BLaER1 treated with 17β-estradiol and CSF1 and Interleukin-3, amounts not matched to agents 10 nM and 100 nM (cell line): ENCODE data around the gene LCE3A.
"Not testable (repeated sequence)": the region's sequence is repeated elsewhere in the genome, so short reads cannot be mapped to it uniquely, and the experiment has no call there.

Experiments used
- H3K27ac ChIP-seq, 11 experiments: shearing (Covaris generic); formaldehyde crosslinking; 2 replicates each; pipeline ENCODE4 v1.8.1; 2022
- H3K27me3 ChIP-seq, 11 experiments: shearing (Covaris generic); formaldehyde crosslinking; 2 replicates each; pipeline ENCODE4 v1.8.1; 2022
- H3K36me3 ChIP-seq, 11 experiments: shearing (Covaris generic); formaldehyde crosslinking; 2 replicates each; pipeline ENCODE4 v1.8.1; 2022
- H3K4me1 ChIP-seq, 10 experiments: shearing (Covaris generic); formaldehyde crosslinking; 2 replicates each; pipeline ENCODE4 v1.8.1; 2022
- H3K4me2 ChIP-seq, 11 experiments: shearing (Covaris generic); formaldehyde crosslinking; 2 replicates each; pipeline ENCODE4 v1.8.1; 2022
- H3K4me3 ChIP-seq, 10 experiments: shearing (Covaris generic); formaldehyde crosslinking; 2 replicates each; pipeline ENCODE4 v1.8.1; 2022
- H3K9ac ChIP-seq, 11 experiments: shearing (Covaris generic); formaldehyde crosslinking; 2 replicates each; pipeline ENCODE4 v1.8.1; 2022
- H3K9me3 ChIP-seq, 11 experiments: shearing (Covaris generic); formaldehyde crosslinking; replicated peaks in 1 of 11; 2 replicates each; pipeline ENCODE4 v1.8.1; 2022
- H4K20me1 ChIP-seq, 11 experiments: shearing (Covaris generic); formaldehyde crosslinking; 2 replicates each; pipeline ENCODE4 v1.8.1; 2022
- Cebpa-rat ChIP-seq, 11 experiments: shearing (Covaris generic); IDR thresholded peaks; 2 replicates each; pipeline ENCODE4 v1.8.1; 2022

LCE3A gene

GRCh38 chr1:152585586-152585985 lies 37.3 kb downstream of the LCE3A start:
- H3K36me3 ChIP-seq: no peaks in the 10 kb centered on the region
- no peaks in the 10 kb centered on the region for H4K20me1 ChIP-seq
- H3K9me3 ChIP-seq: no peaks in the 10 kb centered on the region
- no peaks in the 10 kb centered on the region for H3K4me1 ChIP-seq
- no peak for TF ChIP-seq Cebpa-rat (IDR thresholded peaks at IDR 0.05)
- no peak overlapping the region for H3K4me3 ChIP-seq
- H3K27me3 ChIP-seq: no peaks in the 10 kb centered on the region
- no peak overlapping the region for H3K27ac ChIP-seq
- H3K9ac ChIP-seq: no peak overlapping the region
- no peak overlapping the region for H3K4me2 ChIP-seq

GRCh38 chr1:152582647-152583046 lies 40.3 kb downstream of the LCE3A start:
- H3K4me3 ChIP-seq: no peak overlapping the region
- no peak overlapping the region for H3K27ac ChIP-seq
- H3K9ac ChIP-seq: no peak overlapping the region
- H3K27me3 ChIP-seq: no peaks in the 10 kb centered on the region
- H3K4me2 ChIP-seq: no peak overlapping the region
- no peaks in the 10 kb centered on the region for H3K9me3 ChIP-seq
- TF ChIP-seq Cebpa-rat (IDR thresholded peaks at IDR 0.05): no peak
- no peaks in the 10 kb centered on the region for H3K4me1 ChIP-seq
- H4K20me1 ChIP-seq: no peaks in the 10 kb centered on the region
- H3K36me3 ChIP-seq: no peaks in the 10 kb centered on the region

- H3K27ac ChIP-seq: no peak within 1 kb of the TSS
- no peak within 1 kb of the TSS for H3K9ac ChIP-seq
- H3K4me1 ChIP-seq: no peaks in the 10 kb centered on the region
- no peaks in the 10 kb centered on the region for H3K9me3 ChIP-seq
- H3K4me2 ChIP-seq: no peak within 1 kb of the TSS
- no peaks in the 10 kb centered on the region for H4K20me1 ChIP-seq
- H3K36me3 ChIP-seq: no peaks in the 10 kb centered on the region
- no peak for TF ChIP-seq Cebpa-rat (IDR thresholded peaks at IDR 0.05)
- no peaks in the 10 kb centered on the region for H3K27me3 ChIP-seq
- no peak within 1 kb of the TSS for H3K4me3 ChIP-seq
Observed at GRCh38 chr1:152580433-152580832, 42.5 kb downstream of the LCE3A start, which contains the start of gene LCE3D. LCE3D (minus strand) TSS chr1:152580516; CDS start chr1:152579936, 580 bp downstream.

GRCh38 chr1:152579526-152579925 lies 43.4 kb downstream of the LCE3A start:
- H3K4me3 ChIP-seq, H3K27ac ChIP-seq, H3K36me3 ChIP-seq, H3K4me2 ChIP-seq, H3K4me1 ChIP-seq, H3K27me3 ChIP-seq, H3K9ac ChIP-seq, H4K20me1 ChIP-seq, H3K9me3 ChIP-seq: not testable (repeated sequence)

GRCh38 chr1:152577168-152577567 lies 45.7 kb downstream of the LCE3A start:
- Histone ChIP-seq H3K4me2 (no peak overlapping the region), H4K20me1 (no peaks in the 10 kb centered on the region), H3K36me3 (no peaks in the 10 kb centered on the region), H3K27me3 (no peaks in the 10 kb centered on the region), H3K9me3 (no peaks in the 10 kb centered on the region), H3K4me1 (no peaks in the 10 kb centered on the region), H3K27ac (no peak overlapping the region), H3K9ac (no peak overlapping the region), H3K4me3 (no peak overlapping the region)
- TF ChIP-seq Cebpa-rat (IDR thresholded peaks at IDR 0.05): no peak
